ENCODE measurements around the gene ZSWIM8.
"Not testable (repeated sequence)": the region's sequence is repeated elsewhere in the genome, so short reads cannot be mapped to it uniquely, and the experiment has no call there.

The ZSWIM8 gene

DNA sequence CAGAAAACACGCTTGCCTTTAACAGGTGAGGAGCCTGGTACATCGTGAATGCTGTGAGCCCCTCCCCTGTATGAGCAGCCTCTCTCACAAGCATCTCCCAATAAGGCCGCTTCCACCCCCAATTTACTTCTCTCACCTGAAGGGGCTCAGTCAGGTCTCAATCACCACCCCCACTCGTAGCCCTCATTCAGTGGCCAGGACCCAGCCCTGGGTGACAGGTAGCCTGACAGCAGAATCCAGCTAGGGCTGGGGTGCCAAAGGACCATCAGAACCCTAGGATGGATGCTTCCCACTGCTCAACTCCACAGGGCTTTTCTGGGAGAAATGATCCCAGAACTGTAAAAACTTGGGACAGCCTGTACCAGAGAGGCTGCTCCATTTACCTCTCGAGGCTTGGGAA, 32.4 kb downstream of the ZSWIM8 start:
- no peak for DNase-seq

DNA sequence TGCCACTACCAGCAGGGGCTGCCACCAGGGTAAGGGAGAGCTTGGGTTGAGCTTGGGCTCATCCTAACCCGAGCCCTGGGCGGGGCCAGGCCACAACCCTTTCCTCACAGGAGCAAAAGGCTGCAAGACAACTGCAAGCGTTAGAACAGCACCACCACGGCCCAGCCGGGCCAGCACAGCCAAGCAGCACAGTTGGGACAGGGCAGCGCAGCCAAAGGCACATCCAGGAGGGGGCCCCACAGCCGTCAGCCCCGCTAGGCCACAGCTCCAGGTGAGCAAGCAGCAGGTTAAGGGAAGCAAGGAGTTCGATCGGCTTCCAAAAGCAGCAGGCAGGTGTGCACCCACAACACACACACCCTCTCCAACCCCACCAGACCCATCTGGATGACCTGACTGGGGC, 33.0 kb downstream of the ZSWIM8 start:
- no peak for DNase-seq

DNA sequence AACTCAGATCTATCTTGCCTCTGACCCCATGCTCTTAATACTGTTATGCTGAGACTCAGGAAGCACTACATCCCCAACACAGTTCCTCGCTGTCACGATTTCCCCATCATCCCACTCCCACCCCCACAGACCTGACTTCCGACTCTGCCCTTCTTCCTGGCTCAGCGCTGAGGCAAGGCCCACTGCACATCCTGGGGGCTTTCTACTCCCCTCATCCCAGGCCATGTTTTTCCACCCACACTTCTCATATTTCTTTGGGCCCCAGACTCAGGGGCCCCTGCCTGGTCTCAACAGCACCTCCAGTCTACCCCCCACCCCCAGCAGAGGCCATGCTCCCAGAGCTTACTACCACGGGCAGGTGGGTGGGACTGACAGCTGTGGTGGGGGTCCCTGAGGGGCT, 33.7 kb downstream of the ZSWIM8 start:
- no peak for DNase-seq

DNA sequence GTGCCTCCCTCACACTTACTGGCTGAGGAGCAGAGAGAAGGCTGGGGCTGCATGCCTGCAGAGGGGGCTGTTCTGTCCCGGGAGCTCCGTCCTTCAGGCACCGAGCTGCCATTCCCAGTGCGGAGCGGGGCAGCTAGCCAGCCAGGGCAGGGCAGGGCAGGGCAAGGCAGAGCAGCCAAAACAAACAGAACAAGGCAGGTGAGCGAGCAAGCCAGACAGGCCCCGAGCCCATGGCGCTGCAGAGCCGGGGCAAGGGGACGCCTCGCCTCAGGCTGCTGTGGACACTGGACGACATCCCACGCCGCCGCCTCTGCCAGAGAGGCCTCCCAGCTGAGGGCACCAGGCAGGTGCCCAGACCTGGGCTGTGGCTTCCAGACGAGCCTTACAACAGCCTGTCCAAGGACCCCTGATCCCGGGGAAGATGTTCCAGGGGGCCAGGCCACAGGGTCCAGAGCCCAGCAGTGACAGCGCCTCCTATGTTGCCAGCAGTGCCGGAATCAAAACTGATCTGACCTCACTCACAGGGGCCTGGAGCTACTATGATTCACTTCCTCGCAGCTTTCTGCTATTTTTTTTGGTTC, 34.2 kb downstream of the ZSWIM8 start:
- DNase-seq = no peak

DNA sequence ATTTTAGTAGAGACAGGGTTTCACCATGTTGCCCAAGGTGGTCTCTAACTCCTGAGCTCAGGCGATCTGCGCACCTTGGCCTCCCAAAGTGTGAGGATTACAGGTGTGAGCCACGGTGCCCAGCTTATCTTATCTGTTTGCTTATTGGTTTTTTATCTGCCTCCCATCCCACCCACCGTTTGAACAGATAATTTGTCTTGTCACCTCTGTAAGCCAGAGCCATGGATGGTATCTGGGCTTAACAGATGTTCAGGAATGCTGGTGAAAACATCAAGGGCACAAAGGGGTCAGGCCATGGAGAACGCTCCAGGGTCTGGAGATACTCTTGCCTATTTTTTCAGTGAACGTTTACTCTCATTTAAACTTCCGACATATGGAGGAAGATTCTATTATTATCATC, 38.0 kb downstream of the ZSWIM8 start:
- no peak for DNase-seq

DNA sequence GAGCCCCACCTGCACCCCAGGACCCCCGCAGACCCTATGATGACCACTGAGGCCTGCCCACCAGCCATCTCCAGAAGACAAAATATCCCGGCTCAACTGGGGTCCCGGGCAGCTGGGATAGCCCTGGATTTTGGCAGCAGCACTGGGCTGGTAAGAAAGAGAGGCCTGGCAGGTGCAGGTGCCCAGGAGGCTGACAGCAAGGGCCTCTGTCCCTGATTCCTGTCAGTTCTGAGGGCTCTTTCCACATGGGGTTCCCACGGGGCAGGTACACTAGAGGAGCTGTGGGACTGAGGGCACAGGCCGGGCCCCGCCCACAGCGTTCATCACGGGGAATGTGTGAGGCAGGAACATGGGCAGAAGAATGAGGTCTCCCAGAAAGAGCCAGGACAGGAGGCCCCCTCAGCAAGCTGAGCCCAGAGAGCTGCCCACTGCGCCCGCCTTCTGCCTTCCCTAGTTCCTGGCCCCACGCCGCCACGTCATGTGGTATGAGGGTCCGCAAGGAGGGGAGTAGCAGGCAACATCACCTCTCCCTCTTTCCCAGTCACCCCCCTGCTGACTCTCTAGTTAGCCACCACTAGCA, 38.8 kb downstream of the ZSWIM8 start:
- no peak for DNase-seq

DNA sequence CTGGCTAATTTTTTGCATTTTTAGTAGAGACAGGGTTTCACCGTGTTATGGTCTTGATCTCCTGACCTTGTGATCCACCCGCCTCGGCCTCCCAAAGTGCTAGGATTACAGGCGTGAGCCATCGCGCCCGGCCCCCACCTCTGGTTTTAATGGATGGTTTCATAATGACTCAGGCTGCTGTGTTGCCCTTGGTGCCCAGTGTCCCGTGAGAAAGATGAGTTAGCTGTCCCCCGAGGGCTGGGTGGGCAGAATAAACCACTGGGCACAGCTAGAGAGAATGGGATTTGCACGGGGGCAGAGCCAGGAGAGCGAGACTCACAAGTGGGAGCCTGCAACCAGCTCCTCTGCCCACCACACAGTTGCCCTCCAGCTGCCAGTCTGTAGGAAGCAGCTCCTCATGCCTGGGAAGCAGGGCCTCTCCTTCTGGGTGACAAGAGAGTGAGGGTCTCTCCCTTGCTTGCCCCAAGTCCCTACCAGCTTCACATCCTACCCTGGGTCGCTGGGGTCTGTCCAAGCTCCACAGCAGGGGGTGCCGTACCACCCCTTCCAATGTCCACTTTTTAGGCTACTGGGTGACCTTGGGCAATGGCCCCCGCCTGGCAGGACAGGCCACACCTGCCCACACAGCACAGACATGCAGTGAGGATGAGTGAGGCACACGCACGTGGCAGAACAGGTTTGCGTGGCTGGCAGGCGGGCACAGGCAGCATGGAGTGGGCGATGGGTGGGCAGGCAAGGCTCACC, 42.1 kb downstream of the ZSWIM8 start:
- no peak for DNase-seq

DNA sequence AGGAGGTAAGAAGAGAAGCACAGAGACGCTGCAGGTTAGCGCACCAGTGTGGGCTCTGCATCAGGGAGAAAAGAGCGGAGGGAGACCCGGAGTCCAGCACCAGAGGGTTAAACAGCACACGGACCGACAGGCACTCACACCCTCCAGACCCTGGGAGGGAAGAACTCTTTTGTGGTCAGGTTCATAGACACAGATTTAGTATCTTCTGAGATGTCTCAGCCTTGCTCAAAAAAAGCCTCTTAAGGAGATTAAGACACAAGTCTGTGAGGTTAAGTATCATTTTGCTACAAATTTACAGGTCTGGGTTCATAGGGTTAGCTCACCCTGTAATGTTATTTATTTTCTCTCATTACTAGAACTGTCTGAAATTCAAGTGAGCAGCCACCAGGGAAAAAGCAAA, 42.8 kb downstream of the ZSWIM8 start:
- no peak for DNase-seq

DNA sequence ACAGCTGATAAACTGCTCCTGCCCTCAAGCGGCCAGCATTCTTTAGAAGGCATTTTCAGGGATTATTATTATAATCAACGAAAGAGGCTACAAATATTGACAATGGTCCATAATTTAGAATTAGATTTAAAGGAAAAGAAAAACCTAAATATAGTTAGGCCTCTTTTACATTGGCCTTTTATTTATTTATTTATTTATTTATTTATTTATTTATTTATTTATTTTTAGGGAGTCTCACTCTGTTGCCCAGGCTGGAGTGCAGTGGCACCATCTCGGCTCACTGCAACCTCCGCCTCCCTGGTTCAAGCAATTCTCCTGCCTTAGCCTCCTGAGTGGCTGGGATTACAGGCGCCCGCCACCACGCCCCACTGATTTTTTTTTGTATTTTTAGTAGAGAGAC, 43.7 kb downstream of the ZSWIM8 start:
- DNase-seq = not testable (repeated sequence)

DNA sequence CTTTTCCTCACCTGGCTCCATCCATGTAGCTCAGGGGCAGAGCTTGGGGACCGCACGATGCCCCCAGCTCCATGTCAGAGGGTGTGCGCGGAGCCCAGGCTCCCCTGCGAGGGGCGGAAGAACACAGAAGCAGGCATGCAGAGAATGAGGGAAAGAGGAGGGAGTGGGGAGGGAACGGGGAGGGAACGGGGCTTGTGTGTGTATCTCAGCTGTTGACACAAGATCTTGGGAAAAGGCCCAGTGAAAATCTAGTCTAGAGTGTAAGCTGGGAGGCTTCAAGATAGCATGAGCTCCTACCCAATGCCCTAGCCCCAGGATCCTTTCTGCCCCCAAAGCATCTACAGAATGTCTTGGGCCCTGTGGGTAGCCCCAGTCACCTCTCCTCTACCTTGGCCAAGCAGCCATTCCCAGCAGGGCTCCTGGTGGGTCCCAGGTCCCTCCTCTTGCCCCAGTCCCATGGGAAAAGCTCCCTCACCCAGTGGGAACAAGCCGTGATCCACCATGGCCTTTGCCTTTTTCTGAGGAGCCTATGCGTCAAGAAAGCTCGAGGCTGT, 51.1 kb downstream of the ZSWIM8 start:
- no peak for DNase-seq

DNA sequence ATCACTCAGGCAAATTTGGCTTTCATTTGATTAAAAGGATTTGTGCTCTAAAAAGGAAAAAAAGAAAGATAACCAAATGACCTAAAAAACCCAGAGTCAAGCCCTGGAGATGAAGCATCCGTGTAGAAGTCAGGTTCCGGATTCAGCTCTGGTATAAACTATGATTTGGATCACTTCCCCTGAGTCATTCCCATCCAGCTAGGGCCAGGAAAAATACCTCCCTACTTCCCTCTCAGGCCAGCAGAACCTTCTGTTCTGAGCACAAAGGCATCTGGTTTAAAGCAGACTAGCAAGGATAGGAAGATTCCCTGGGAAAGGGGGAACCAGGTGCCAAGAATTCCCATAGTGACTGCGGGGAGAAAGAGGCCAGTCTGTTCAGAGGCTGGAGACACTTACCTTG, 51.7 kb downstream of the ZSWIM8 start:
- DNase-seq = no peak

DNA sequence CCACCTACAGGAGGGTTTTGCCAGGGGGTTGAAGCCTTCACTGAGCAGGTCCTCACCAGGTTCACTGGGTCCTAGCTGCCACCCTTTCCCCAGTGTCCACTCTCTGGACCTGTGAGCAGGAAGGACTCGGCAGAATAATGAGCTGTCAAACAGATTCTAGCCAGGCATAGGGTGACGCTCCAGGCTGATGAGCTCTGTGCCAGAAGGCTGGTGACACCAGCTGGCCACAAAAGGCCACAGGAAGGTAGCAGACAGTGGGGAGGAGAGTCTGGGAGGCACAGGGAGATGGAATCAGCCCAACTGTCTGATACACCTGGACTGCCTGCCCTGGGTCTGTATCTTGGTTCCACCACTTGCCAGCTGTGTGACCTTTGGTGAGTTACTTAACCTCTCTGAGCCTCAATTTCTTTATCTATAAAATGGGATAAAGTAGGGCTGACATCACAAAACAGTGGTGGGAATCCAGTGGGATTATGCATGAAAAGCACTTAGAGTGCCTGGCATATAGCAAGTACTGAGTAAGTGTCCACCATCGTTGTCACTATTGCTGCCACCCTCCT, 52.7 kb downstream of the ZSWIM8 start:
- no peak for DNase-seq

DNA sequence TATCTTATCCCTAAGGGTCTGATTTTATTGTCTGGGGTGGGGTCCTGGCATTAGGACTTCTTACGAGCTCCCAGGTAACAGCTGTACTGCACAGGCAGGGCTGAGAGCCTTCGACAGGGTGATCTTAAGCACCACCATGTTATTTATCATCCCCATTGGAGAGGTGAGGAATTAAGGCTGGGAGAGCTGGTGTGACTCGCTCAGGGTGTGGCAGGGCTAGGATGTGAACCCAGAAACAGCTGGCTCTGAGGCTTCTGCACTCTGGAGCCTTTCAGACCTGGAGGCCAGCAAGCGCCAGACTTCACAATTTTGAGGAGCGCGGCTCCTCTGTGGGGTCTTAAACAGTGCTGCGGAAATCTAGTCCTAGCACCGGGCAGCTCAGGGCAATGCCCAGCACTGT, 53.4 kb downstream of the ZSWIM8 start:
- DNase-seq = no peak

DNA sequence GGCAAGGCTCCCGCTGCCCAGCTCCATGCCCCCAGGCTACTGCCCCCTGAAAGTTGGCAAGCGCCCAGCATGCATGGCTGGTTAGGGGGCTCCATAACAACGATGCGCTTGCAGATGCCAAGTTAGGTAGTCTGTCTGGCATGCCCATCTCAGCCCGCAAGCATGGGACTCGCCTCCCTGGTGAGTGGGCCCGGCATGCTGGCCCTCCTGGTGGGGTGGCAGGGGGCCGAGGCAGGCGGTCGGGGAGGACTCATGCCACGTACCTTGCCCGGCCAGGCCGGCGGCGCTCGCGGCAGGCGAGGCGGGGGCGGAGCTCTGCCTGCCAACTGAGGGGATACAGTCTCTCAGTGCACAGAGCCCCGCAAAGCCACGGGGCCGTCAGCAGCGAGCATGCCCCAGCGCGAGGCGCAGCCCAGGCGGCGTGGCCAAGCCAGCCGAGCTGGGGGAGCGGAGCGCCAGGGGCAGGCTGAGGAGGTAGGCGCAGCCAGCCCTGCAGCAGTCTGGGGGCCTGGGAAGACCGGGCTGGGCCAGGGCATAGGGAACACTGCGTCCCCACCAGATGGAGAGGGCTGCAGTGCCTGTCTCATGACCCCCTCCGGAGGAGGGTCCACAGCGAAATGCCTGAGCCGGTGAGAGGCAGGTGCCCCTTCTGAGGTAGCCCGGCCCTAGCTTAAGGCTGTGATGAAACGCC, 54.0 kb downstream of the ZSWIM8 start:
- no peak for DNase-seq

DNA sequence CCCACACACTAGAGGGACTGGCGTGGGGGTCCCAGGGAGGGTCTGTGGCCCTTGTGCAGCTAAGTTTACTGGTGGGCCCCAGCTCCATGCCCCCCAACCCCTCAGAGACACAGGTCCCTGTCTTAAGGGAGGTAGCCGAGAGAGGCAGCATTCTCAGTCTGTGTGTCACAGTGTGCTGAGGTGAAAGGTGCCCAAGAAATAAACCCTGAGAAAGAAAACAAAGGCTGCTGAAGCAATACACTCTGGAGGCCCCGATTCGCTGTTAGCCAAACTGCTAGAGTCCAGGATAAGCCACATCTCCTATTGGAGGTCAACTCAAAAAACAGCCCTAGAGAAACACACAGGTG, 54.6 kb downstream of the ZSWIM8 start:
- DNase-seq = no peak

DNA sequence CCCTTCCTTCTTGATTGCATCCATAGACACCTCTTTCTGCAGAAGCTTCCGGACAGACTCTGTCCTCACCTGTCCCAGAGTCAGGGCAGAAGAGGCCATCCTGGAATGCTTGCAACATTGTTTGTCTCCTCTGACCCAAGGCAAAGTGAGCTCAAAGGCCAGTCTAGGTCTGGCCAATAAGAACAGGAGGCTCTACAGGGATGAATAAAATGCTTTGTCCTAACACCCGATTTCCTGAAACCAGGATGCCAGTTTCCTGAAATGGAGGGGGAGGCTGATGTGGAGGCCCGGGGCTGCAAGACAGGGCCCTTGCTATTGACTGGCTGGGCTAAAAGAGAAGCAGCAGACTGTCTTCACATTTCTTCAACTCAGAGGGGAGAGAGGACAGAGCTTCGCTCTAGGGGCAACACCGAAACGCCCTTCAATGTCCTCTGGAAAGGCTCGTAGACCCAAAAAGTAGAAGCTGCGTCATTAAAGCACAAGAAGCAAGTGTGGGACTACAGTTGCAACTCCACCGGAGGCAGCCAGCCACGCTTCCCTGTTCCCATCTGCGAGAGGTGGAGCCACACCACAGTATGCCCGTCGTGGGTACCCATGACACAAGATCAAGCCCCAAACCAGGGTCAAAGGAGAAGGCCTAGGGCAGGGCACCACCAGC, 55.1 kb downstream of the ZSWIM8 start:
- no peak for DNase-seq

DNA sequence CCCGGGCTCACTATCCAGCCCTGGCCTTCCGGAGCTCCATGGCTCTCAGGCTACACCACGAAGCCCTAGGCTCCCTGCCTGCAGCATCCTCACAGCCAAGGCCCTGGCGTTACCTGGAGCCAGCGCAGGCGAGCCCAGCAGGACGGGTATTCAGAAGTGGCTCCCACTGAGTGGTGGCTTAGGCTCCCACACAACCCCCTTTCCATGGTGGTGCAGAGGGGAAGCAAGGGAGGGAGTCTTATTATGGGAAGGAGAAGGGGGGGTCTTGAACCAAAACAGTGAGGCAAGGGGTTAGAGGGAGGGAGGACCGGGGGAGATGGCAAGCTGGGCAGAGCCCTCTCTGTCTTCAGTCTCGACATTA, 55.6 kb downstream of the ZSWIM8 start:
- DNase-seq = no peak

DNA sequence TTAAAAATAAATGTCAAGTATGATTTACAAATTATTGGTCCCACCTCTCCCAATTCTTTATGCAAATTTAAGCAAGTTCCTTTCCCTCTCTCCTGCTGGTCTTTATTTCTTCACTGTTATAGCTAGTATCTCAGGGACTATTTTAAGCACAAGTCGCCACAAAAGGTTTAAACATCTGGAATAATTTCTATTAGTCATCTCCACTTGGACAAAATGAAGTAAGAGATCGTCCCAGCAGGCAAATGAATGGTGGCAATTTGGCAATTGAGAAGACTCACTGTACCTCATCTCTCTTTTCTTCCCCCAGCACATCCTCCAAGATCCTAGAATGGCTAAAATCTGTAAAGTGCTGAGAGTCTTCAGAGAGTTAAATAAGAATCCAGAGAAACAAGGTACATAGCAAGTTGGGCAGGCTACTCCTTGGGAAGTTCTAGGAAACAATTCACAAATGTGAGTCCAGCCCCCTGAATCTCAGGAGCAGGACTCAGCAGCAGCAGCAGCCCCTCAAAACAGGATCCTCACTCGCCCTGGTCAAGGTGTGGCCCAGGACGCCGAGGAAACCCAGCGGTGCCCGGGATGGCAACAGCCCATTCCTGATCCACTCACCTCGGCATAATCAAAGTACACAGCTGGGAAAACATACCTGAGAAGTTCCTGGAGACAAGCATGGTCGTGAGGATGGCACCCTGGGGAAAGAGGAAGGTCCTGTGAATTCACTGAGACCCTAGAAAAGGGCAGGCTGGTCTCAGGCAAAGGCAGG, 56.3 kb downstream of the ZSWIM8 start:
- DNase-seq = no peak

DNA sequence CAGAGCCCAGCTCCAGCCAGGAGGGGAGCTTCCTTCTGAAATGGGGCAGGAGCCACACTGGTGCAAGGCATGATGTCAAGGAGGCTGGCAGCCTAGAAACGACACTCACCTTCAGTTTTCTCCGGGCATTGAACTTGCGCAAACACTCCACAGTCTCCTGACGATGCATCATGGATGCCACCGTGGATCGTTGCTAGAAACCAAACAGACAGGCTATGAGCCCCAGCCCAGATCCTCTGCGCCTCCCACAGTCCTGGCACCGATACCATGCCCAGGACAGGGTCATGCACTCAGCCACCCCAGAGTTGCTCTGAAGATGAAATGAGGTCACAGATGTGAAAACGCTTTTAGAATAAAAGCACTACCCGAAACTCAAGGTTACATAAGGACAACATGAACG, 56.9 kb downstream of the ZSWIM8 start:
- no peak for DNase-seq

DNA sequence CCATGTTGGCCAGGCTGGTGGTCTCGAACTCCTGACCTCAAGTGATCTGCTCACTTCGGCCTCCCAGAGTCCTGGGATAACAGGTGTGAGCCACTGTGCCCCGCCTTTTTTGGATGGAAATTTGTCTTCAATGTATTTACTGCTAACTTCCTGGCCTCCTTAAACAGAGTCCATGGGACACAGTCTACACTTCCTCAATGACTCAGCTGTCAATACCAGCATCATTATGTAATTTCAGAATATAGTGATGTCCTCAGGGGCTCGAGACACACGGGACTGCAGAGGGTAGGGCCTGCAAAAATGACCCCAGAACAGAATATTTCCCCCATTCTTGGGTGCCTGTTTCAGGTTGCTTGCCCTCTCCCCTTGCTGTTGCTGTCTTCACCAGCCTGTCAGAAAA, 57.9 kb downstream of the ZSWIM8 start:
- no peak for DNase-seq

DNA sequence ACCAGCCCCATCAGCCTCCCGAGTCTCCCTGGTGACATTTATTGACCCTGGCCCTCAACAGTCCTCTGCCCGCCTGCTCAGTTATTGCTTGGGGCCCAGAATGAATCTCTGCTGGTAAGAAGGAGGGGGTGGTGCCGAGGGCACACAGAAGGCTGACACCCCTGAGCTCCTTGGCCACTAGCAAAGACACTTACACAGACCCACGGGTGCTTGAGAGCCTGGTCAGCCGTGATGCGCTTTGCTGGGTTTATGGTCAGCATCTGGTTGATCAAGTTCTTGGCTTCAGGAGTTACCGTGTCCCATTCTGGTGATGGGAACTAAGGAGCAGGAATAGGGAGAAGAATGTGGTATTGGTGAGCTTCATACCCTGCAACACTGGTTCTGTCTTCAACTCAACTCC, 61.6 kb downstream of the ZSWIM8 start:
- no peak for DNase-seq

DNA sequence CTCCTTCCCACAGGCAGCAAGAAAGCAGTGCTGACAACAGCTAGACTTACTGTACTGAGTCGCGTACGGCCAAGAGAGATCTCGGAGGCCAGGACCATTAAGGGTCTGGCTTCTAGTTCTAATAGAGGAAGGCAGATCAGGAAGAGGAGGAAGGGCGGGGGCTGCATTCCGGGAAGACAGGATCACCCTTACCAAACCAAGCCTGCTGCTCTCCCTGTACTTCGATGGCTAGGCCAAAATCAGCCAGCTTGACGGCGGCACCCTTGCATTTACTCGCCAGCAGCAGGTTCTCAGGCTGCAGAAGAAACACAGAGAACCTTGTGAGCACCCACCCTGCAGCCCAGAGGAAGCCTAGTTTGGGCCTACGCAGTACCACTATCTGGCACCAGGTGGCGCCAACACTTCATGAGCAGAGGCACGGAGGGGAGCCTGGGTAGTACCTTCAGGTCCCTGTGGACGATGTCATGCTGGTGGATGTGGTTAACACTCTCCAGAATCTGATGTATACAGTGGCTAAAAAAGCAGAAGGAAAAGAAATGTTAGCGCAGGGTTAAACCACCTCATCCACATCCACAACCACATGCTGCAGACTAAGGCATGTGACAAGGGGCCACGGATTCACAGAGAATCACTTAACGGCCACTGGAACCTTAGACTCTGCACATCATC, 63.5 kb downstream of the ZSWIM8 start:
- DNase-seq = peak; percentile 96

Data from activated effector memory CD4-positive, alpha-beta T cell treated with anti-CD3 and anti-CD28 coated beads, Interleukin-2, amount 50 U/mL, for 16 hours (primary cell).